Duodenal mucosa (tissue), 2 donors: ENCODE results near the gene PIKFYVE.

Experiments used
- H3K27ac ChIP-seq: one replicate; pipeline ENCODE4 v1.7.0; 2013; ENCODE audit warnings: low read depth, low read length
- H3K27me3 ChIP-seq, 2 donors: one replicate each; pipeline ENCODE4 v1.7.0; 2013; ENCODE audit warnings: low read length in 2 of 2, control low read depth in 1 of 2; ENCODE audit not compliant: insufficient read depth in 2 of 2, control insufficient read depth in 1 of 2
- H3K36me3 ChIP-seq, 2 donors: one replicate each; pipeline ENCODE4 v1.7.0; 2013; ENCODE audit warnings: low read length in 2 of 2, control low read depth in 1 of 2; ENCODE audit not compliant: insufficient read depth in 2 of 2, control insufficient read depth in 1 of 2
- H3K4me1 ChIP-seq, 2 donors: one replicate each; pipeline ENCODE4 v1.7.0; 2013; ENCODE audit warnings: low read length in 2 of 2, control low read depth in 1 of 2; ENCODE audit not compliant: insufficient read depth in 2 of 2, control insufficient read depth in 1 of 2
- H3K4me3 ChIP-seq, 2 donors: one replicate each; pipeline ENCODE4 v1.7.0; 2013; ENCODE audit warnings: low read length in 2 of 2, low read depth in 1 of 2
- H3K9ac ChIP-seq, 2 donors: one replicate each; pipeline ENCODE4 v1.7.0; 2013; ENCODE audit warnings: low read length in 2 of 2, low read depth in 1 of 2
- H3K9me3 ChIP-seq, 2 donors: one replicate each; pipeline ENCODE4 v1.7.0; 2013; ENCODE audit warnings: low read length in 2 of 2, control low read depth in 1 of 2; ENCODE audit not compliant: control insufficient read depth in 1 of 2

PIKFYVE gene

GRCh38 chr2:208399201-208399600 lies 133.1 kb downstream of the PIKFYVE start:
- no peak overlapping the region for H3K9ac ChIP-seq
- no peaks in the 10 kb centered on the region for H3K4me1 ChIP-seq
- H3K4me3 ChIP-seq = no peak overlapping the region
- no peaks in the 10 kb centered on the region for H3K36me3 ChIP-seq
- H3K27ac ChIP-seq = no peak overlapping the region
- H3K27me3 ChIP-seq = peaks cover 3 to 4% of the 10 kb centered on the region in 2 donors
- peaks cover 3 to 6% of the 10 kb centered on the region in 2 donors for H3K9me3 ChIP-seq

- Histone ChIP-seq H3K27me3 (peaks cover 16 to 28% of the 10 kb centered on the region in 2 donors), H3K27ac (no peak within 1 kb of the TSS), H3K9ac (no peak within 1 kb of the TSS), H3K4me3 (no peak within 1 kb of the TSS), H3K4me1 (no peaks in the 10 kb centered on the region), H3K9me3 (no peaks in the 10 kb centered on the region), H3K36me3 (no peaks in the 10 kb centered on the region)
These were observed 140.7 kb downstream of the PIKFYVE start, which contains the start of gene PTH2R for GRCh38 chr2:208406474-208407451. PTH2R (plus strand) TSS chr2:208406792; CDS start chr2:208407044, 252 bp downstream.

- no peaks in the 10 kb centered on the region for H3K36me3 ChIP-seq
- H3K4me3 ChIP-seq = no peak overlapping the region
- no peak overlapping the region for H3K27ac ChIP-seq
- no peaks in the 10 kb centered on the region for H3K9me3 ChIP-seq
- no peaks in the 10 kb centered on the region for H3K4me1 ChIP-seq
- no peak overlapping the region for H3K9ac ChIP-seq
- peaks cover 15 to 25% of the 10 kb centered on the region in 2 donors for H3K27me3 ChIP-seq
These were observed 141.6 kb downstream of the PIKFYVE start for GRCh38 chr2:208407667-208408066.
